Tibial nerve (tissue), 4 donors: ENCODE measurements around the gene SREK1IP1.
"Not testable (repeated sequence)": the region's sequence is repeated elsewhere in the genome, so short reads cannot be mapped to it uniquely, and the experiment has no call there.

ENCODE experiments used
- CTCF ChIP-seq, 5 experiments: fragments of 200-600 bp in 3 of 5; fragments of 450-650 bp in 2 of 5; sonication (generic) in 3 of 5; IDR thresholded peaks; one replicate each; pipeline ENCODE4 v1.5.1; 2016 to 2019; ENCODE audit warnings: antibody characterized with exemption in 5 of 5, mild to moderate bottlenecking in 3 of 5, moderate library complexity in 2 of 5
- EP300 ChIP-seq, 2 donors: sonication (generic); formaldehyde crosslinking; IDR thresholded peaks; one replicate each; pipeline ENCODE4 v1.6.1; 2017; ENCODE audit warnings: antibody characterized with exemption in 2 of 2, mild to moderate bottlenecking in 1 of 2
- POLR2A ChIP-seq, 2 donors: fragments of 450-650 bp; IDR thresholded peaks; one replicate each; pipeline ENCODE4 v1.6.1; 2017; ENCODE audit warnings: antibody characterized with exemption in 2 of 2, mild to moderate bottlenecking in 2 of 2, moderate library complexity in 2 of 2

- TF ChIP-seq CTCF, POLR2A, EP300 (IDR thresholded peaks at IDR 0.05): not testable (repeated sequence)
Measured at GRCh38 chr5:64714495-64714894, 54.0 kb downstream of the SREK1IP1 start.
